H7 (cell line): Measurements from ENCODE around the gene CATSPERZ. TPM values are rescaled to one million over a fixed set of nuclear protein-coding genes. Genes with fewer than 3 reads are reported as not detected.
A peak's percentile ranks its signal among the peaks of the same experiment; 100 is the strongest.

Experiments used
- DNase-seq: peaks from one replicate; pipeline ENCODE4 v3.0.0; 2012
- H3K27me3 ChIP-seq: 2 replicates; pipeline ENCODE4 v1.6.0; 2011; ENCODE audit warnings: mild to moderate bottlenecking, low read length; ENCODE audit not compliant: control insufficient read depth, insufficient read depth
- H3K36me3 ChIP-seq: replicated peaks from 2 replicates; pipeline ENCODE4 v1.5.1; 2011; ENCODE audit warnings: low read length; ENCODE audit not compliant: control insufficient read depth, insufficient read depth
- H3K4me3 ChIP-seq: 2 replicates; pipeline ENCODE4 v1.5.1; 2011; ENCODE audit warnings: low read depth, mild to moderate bottlenecking, control low read depth, low read length, moderate library complexity; ENCODE audit not compliant: insufficient read depth
- total RNA-seq: library from RNA; depleted of rRNA; stranded (reverse); fragments of >200 nt; shearing (Covaris generic); gene quantifications from 2 replicates; pipeline ENCODE4 v1.2.3, GENCODE V29; 2014; rRNA removed

CATSPERZ gene
- total RNA-seq, 1 experiment from 2014 or later = 0.38 TPM

DNA sequence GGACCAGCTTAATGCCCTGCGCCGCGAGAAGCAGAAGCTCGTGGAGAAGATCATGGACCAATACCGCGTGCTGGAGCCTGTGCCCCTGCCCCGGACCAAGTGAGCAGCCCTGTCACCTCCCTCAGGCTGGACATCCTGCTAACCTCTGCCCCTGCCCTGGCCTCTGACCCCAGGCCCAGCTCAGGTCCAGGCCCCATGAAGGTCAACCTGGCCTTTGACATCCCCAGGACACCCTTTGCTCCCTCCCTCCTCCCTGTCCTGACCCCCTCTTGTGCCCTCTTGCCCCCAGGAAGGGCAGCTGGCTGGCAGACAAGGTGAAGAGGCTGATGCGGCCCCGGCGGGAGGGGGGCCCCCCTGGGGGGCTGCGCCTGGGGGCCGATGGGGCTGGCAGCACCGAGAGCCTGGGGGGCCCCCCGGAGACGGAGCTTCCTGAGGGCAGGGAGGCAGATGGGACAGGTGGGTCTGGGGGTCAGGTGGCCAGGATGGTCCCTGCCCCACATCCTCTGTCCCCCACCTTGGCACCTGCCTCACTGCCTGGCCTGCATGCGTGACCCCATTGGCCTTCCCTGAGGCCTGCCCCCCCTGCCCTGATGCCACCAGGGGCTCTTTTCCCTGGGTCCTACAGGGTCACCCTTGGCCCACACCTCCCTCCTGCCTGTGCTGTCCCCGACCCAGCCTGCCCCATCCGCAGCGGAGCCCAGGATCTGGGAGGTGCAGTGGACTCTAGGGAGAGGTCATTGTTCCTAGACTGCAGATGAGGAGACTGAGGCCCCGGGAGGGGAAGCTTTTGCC is 53.8 kb downstream of the CATSPERZ start:
- Histone ChIP-seq H3K27me3 (no peaks in the 10 kb centered on the region), H3K4me3 (no peak overlapping the region), H3K36me3 (no peaks in the 10 kb centered on the region)
- peak; percentile 73 for DNase-seq

Other genes starting within 250 kb of the CATSPERZ start
- gene MACROD1, start 134.2 kb upstream of the CATSPERZ start, total RNA-seq = 30.9 and 52.9 TPM in 2 replicates
- gene STIP1, start 114.2 kb upstream of the CATSPERZ start, total RNA-seq = 263 and 278 TPM in 2 replicates
- gene FERMT3, start 93.6 kb upstream of the CATSPERZ start, total RNA-seq = 0.15 and 0.80 TPM in 2 replicates
- gene TRPT1, start 74.2 kb upstream of the CATSPERZ start, total RNA-seq = 75.6 and 76.0 TPM in 2 replicates
- 73.3 and 75.9 TPM in 2 replicates for gene NUDT22, start 74.1 kb upstream of the CATSPERZ start, total RNA-seq
- gene DNAJC4, start 69.8 kb upstream of the CATSPERZ start, total RNA-seq = 12.0 and 18.0 TPM in 2 replicates
- 17.6 and 22.4 TPM in 2 replicates for gene VEGFB, start 65.8 kb upstream of the CATSPERZ start, total RNA-seq
- 62.0 and 63.8 TPM in 2 replicates for gene FKBP2, start 59.3 kb upstream of the CATSPERZ start, total RNA-seq
- gene PPP1R14B, start 53.4 kb upstream of the CATSPERZ start, total RNA-seq = 461 and 540 TPM in 2 replicates
- gene PLCB3, start 48.8 kb upstream of the CATSPERZ start, total RNA-seq = 70.0 and 87.0 TPM in 2 replicates
- gene BAD, start 15.7 kb upstream of the CATSPERZ start, total RNA-seq = 46.0 and 71.8 TPM in 2 replicates
- gene GPR137, start 14.5 kb upstream of the CATSPERZ start, total RNA-seq = 26.3 and 29.5 TPM in 2 replicates
- not detected in 2 replicates for gene KCNK4, start 9.1 kb upstream of the CATSPERZ start, total RNA-seq
- gene ESRRA, start 5.2 kb downstream of the CATSPERZ start, total RNA-seq = 80.5 and 94.8 TPM in 2 replicates
- 261 and 314 TPM in 2 replicates for gene TRMT112, start 17.2 kb downstream of the CATSPERZ start, total RNA-seq
- gene PRDX5, start 17.8 kb downstream of the CATSPERZ start, total RNA-seq = 272 and 303 TPM in 2 replicates
- 7.7 and 9.9 TPM in 2 replicates for gene CCDC88B, start 39.8 kb downstream of the CATSPERZ start, total RNA-seq
- gene RPS6KA4, start 58.8 kb downstream of the CATSPERZ start, total RNA-seq = 16.0 and 17.6 TPM in 2 replicates